Pons (tissue), 1 donor: ENCODE data around the gene PCDHGA4.
"Not testable (repeated sequence)": the region's sequence is repeated elsewhere in the genome, so short reads cannot be mapped to it uniquely, and the experiment has no call there.

Source experiments
- DNase-seq: peaks from one replicate; pipeline ENCODE4 v3.0.0-alpha.2; 2016; ENCODE audit warnings: low spot score

PCDHGA4 gene

GRCh38 chr5:141384471-141385267 lies 29.8 kb downstream of the PCDHGA4 start:
- DNase-seq: no peak

GRCh38 chr5:141387557-141388311 lies 32.9 kb downstream of the PCDHGA4 start, which contains the start of gene PCDHGB4:
PCDHGB4 (plus strand) TSS chr5:141387698; CDS start chr5:141387885, 187 bp downstream.
- not testable (repeated sequence) for DNase-seq

GRCh38 chr5:141388661-141389060 lies 33.8 kb downstream of the PCDHGA4 start:
- DNase-seq: no peak

GRCh38 chr5:141389153-141390042 lies 34.6 kb downstream of the PCDHGA4 start:
- DNase-seq: no peak

GRCh38 chr5:141392429-141393198 lies 37.8 kb downstream of the PCDHGA4 start, which contains the start of gene PCDHGA8:
PCDHGA8 (plus strand) TSS chr5:141392633; CDS start chr5:141392814, 181 bp downstream.
- DNase-seq: no peak

GRCh38 chr5:141393267-141393666 lies 38.4 kb downstream of the PCDHGA4 start:
- no peak for DNase-seq

- DNase-seq: not testable (repeated sequence)
Measured at GRCh38 chr5:141394401-141395187, 39.8 kb downstream of the PCDHGA4 start.

- DNase-seq: not testable (repeated sequence)
Measured at GRCh38 chr5:141397756-141398551, 43.1 kb downstream of the PCDHGA4 start, which contains the start of gene PCDHGB5. PCDHGB5 (plus strand) TSS chr5:141397947; CDS start chr5:141398128, 181 bp downstream.

- DNase-seq: no peak
Measured at GRCh38 chr5:141398608-141399007, 43.8 kb downstream of the PCDHGA4 start.

GRCh38 chr5:141399555-141400258 lies 44.9 kb downstream of the PCDHGA4 start:
- DNase-seq: no peak

- peak; percentile 8 for DNase-seq
Measured at GRCh38 chr5:141402553-141403243, 47.9 kb downstream of the PCDHGA4 start, which contains the start of gene PCDHGA9. PCDHGA9 (plus strand) TSS chr5:141402778; CDS start chr5:141402953, 175 bp downstream.

- DNase-seq: no peak
Measured at GRCh38 chr5:141403387-141403786, 48.6 kb downstream of the PCDHGA4 start.
